Activated B cell treated with CpG ODN at 0.5 μM for 24 hours (primary cell): ENCODE results near the gene ZNF362. TPM values are rescaled to one million over a fixed set of nuclear protein-coding genes. Genes with fewer than 3 reads are reported as not detected.

Source experiments
- ATAC-seq: fragments of 200-7000 bp; cut with Tn5 transposase; one replicate; pipeline ENCODE4 v1.10.0; 2021; ENCODE audit warnings: low read depth, mild to moderate bottlenecking, moderate library complexity
- CTCF ChIA-PET: fragments of 350-600 bp; sonication (Branson Sonifier 250); formaldehyde crosslinking; loops from one replicate; lab custom pipeline; 2021; ENCODE audit warnings: antibody characterized with exemption; lab: Charles Lee
- POLR2A ChIA-PET: fragments of 350-600 bp; sonication (Branson Sonifier 250); formaldehyde crosslinking; loops from one replicate; lab custom pipeline; 2021; ENCODE audit warnings: antibody characterized with exemption; lab: Charles Lee
- DNase-seq: peaks from one replicate; pipeline ENCODE4 v3.0.0; 2022
- H3K27ac Mint-ChIP-seq: one replicate; pipeline ENCODE4 v1.8.0; 2020; ENCODE audit warnings: mixed read lengths
- H3K27me3 Mint-ChIP-seq: one replicate; pipeline ENCODE4 v1.8.0; 2021; ENCODE audit warnings: mixed read lengths
- H3K36me3 Mint-ChIP-seq: one replicate; pipeline ENCODE4 v1.8.0; 2021; ENCODE audit warnings: low read depth, mixed read lengths
- H3K4me1 Mint-ChIP-seq: one replicate; pipeline ENCODE4 v1.8.0; 2021; ENCODE audit warnings: mixed read lengths
- H3K4me3 Mint-ChIP-seq: one replicate; pipeline ENCODE4 v1.8.0; 2020; ENCODE audit warnings: mild to moderate bottlenecking, mixed read lengths
- H3K9me3 Mint-ChIP-seq: one replicate; pipeline ENCODE4 v1.8.0; 2020; ENCODE audit warnings: mixed read lengths
- intact Hi-C: fragments of 100-400 bp; cut with micrococcal nuclease; formaldehyde crosslinking; loops from one replicate; pipeline ENCODE4 v1.15.1; 2024
- total RNA-seq: library from RNA; stranded (reverse); gene quantifications from 2 replicates; pipeline ENCODE4 v1.2.3, GENCODE V29; 2022
- TF ChIP-seq, protein P1 (sequence below): fragments of 200-600 bp; IDR thresholded peaks from one replicate; pipeline ENCODE4 v1.8.0; 2022; ENCODE audit warnings: antibody characterized with exemption, mild to moderate bottlenecking

ZNF362 gene
- total RNA-seq, 1 donor from 2014 or later: 17.7 TPM

DNA sequence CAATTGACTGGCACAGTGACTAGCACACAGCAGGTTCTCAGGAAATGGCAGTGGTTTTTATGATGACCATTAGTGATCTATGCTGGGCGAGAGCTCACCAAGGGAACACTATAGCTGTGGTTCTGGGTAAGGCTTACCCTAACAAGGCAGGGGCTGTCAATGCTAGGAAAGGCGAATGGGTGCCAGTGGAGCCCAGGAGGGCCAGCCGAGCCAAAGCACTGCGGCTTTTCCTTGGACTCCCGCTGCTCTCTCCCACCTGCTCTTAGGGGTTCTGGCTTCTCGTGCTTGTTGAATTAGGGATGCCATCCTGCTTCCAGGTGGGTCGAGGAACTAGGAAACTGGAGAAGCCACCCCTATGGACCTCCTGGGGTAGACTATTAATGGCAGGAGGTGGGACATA is 74.6 kb downstream of the ZNF362 start:
- CTCF ChIA-PET: no interaction called here

DNA sequence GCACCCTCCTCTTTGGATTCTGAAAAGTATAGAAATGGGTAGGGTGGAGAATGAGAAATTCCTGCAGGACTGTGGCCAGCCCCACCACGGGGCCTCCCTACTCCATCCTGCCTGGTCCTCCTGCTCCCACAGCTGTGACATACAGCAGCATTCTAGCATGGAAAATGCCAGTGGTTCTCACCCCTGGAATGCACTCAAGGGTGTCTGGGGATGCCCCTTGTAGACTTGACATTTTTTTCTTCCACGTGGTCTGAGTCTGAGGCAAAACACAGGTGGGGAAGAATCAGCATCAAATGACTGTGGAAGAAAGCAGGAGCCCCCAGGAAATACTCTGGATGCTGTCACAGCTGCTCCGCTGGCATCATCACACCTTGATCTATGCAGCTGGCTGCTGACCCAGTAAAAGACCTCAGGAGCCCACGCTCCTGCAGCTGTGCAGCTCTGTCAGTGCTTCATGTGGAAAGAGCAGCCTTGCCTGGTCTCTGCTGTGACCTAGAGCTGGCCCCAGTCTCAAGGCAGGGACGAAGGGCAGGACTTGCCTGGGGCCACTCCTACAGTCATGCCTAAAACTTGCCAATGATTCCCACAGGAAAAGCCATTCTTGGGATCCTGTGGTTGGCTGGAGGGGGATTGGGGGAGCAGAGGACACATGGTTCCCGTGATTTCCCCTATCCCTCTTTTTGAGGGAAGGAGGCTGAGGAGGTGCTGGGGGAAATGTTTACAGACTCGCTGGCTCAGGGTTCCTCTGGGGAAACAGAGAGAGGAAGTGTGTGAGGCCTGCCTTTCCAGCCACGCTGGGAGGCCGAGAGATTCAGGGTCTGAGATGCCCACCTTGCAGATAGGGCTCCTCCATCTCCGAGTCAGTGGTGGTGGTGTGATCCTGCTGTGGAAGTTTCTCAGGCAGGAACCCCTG is 75.4 kb downstream of the ZNF362 start:
- ATAC-seq (no peak), DNase-seq (no peak)
- intact Hi-C loops: no loop called here
- TF ChIP-seq, protein P1, sequence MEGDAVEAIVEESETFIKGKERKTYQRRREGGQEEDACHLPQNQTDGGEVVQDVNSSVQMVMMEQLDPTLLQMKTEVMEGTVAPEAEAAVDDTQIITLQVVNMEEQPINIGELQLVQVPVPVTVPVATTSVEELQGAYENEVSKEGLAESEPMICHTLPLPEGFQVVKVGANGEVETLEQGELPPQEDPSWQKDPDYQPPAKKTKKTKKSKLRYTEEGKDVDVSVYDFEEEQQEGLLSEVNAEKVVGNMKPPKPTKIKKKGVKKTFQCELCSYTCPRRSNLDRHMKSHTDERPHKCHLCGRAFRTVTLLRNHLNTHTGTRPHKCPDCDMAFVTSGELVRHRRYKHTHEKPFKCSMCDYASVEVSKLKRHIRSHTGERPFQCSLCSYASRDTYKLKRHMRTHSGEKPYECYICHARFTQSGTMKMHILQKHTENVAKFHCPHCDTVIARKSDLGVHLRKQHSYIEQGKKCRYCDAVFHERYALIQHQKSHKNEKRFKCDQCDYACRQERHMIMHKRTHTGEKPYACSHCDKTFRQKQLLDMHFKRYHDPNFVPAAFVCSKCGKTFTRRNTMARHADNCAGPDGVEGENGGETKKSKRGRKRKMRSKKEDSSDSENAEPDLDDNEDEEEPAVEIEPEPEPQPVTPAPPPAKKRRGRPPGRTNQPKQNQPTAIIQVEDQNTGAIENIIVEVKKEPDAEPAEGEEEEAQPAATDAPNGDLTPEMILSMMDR: no peak
- no peaks in the 10 kb centered on the region for H3K9me3 Mint-ChIP-seq
- peaks cover 78% of the 10 kb centered on the region for H3K36me3 Mint-ChIP-seq
- H3K4me1 Mint-ChIP-seq: peaks cover 9% of the 10 kb centered on the region
- ChIA-PET CTCF (no interaction called here), POLR2A (no interaction called here)
- H3K27me3 Mint-ChIP-seq: no peaks in the 10 kb centered on the region
- no peak overlapping the region for H3K4me3 Mint-ChIP-seq
- no peak overlapping the region for H3K27ac Mint-ChIP-seq

More for the DNA sequence above, 74.6 kb downstream of the ZNF362 start:
- no peak overlapping the region for H3K4me3 Mint-ChIP-seq
- peaks cover 9% of the 10 kb centered on the region for H3K4me1 Mint-ChIP-seq
- TF ChIP-seq, protein P1: no peak
- no peak for ATAC-seq
- H3K27me3 Mint-ChIP-seq: no peaks in the 10 kb centered on the region
- no peak for DNase-seq
- H3K27ac Mint-ChIP-seq: no peak overlapping the region
- POLR2A ChIA-PET: no interaction called here
- intact Hi-C loops: no loop called here
- no peaks in the 10 kb centered on the region for H3K9me3 Mint-ChIP-seq
- H3K36me3 Mint-ChIP-seq: peaks cover 85% of the 10 kb centered on the region

DNA sequence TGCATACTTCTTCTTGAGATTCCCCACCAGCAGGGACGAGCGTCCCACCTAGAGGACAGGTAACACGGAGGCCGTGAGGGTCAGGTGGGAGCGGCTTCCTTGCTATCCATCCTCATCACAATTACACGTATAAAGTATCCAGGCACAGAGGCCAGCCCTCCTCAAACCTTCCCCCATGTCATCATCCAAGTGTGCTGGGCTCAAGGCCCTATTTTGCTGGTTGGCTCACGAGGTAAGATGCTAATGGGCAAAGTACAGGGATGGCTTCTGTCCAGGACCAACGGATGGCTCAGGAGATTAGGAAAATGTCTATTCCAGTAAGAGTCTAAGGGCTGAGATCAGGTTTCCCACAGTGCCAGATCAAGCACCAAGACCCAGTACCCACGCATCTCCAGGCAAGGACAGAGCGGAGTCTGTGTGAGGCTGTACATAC is 76.1 kb downstream of the ZNF362 start:
- Mint-ChIP-seq H3K36me3 (peaks cover 72% of the 10 kb centered on the region), H3K27me3 (no peaks in the 10 kb centered on the region), H3K4me1 (peaks cover 9% of the 10 kb centered on the region)

DNA sequence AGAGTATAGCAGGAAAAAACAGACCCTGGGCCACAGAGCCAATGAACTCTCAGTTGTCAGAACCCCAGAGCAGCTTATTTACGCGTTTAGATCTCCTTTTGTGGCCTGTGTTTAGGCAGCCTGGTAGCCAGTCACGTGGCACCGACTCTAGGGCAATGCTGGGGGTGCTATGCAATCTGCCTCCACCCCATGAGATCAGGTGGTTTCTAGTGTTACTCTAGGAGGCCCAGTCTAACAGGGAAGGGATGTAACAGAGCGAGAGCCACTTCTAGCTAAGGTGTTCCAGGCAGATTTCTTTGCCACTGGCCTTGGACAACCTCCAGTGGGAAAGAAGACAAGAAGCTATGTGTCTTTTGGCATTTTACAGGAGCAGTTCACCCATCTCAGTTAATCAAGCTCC is 76.6 kb downstream of the ZNF362 start:
- no peak overlapping the region for H3K27ac Mint-ChIP-seq
- peaks cover 9% of the 10 kb centered on the region for H3K4me1 Mint-ChIP-seq
- H3K36me3 Mint-ChIP-seq: peaks cover 66% of the 10 kb centered on the region
- TF ChIP-seq, protein P1: no peak
- ChIA-PET POLR2A (no interaction called here), CTCF (no interaction called here)
- ATAC-seq (no peak), DNase-seq (no peak)
- no peaks in the 10 kb centered on the region for H3K9me3 Mint-ChIP-seq
- intact Hi-C loops: no loop called here
- no peaks in the 10 kb centered on the region for H3K27me3 Mint-ChIP-seq
- H3K4me3 Mint-ChIP-seq: no peak overlapping the region

More for the DNA sequence above, 76.1 kb downstream of the ZNF362 start:
- TF ChIP-seq, protein P1: no peak
- intact Hi-C loops: no loop called here
- no peak for ATAC-seq
- H3K27ac Mint-ChIP-seq: no peak overlapping the region
- no peaks in the 10 kb centered on the region for H3K9me3 Mint-ChIP-seq
- H3K4me3 Mint-ChIP-seq: no peak overlapping the region
- ChIA-PET POLR2A (no interaction called here), CTCF (no interaction called here)
- DNase-seq: no peak

DNA sequence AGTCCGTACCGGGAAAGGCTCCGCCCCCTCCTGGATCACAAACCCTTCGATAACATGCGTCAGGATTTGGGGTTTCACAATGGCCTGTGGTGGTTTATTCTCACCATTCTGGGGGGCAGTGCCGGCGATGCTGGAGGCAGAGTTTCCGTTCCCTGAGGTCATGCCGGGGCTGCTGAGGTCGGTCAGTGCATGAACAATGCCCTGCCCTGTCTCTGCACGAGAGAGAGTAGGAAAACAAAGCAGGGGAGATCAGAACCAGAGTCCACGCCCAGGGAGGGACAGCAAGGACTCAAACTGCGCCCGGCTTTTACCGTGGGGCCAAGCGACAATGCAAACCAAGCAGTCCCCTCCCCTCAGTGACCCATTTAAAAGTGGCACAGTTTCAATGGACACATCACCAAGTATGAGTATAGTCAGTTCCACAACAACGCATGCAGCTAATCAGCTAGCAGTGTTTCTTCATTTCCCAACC is 77.8 kb downstream of the ZNF362 start:
- intact Hi-C loops: no loop called here
- TF ChIP-seq, protein P1: no peak
- Mint-ChIP-seq H3K4me1 (peaks cover 9% of the 10 kb centered on the region), H3K9me3 (no peaks in the 10 kb centered on the region), H3K36me3 (peaks cover 55% of the 10 kb centered on the region), H3K27me3 (no peaks in the 10 kb centered on the region), H3K27ac (no peak overlapping the region), H3K4me3 (no peak overlapping the region)
- ATAC-seq: no peak
- ChIA-PET CTCF (no interaction called here), POLR2A (no interaction called here)
- DNase-seq: no peak
